ENCODE data around the gene OR51D1.
A peak's percentile ranks its signal among the peaks of the same experiment; 100 is the strongest.

OR51D1 gene, protein sequence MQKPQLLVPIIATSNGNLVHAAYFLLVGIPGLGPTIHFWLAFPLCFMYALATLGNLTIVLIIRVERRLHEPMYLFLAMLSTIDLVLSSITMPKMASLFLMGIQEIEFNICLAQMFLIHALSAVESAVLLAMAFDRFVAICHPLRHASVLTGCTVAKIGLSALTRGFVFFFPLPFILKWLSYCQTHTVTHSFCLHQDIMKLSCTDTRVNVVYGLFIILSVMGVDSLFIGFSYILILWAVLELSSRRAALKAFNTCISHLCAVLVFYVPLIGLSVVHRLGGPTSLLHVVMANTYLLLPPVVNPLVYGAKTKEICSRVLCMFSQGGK

GRCh38 chr11:4636962-4637661 lies at the start of gene OR51D1:
TSS of gene OR51D1 (plus strand) at chr11:4637477. CDS start at chr11:4639791, 2,314 bp downstream.
- DNase-seq: peak; percentile 63

- no peak for DNase-seq
Observed at GRCh38 chr11:4589017-4589416, 48.3 kb upstream of the OR51D1 start.

DNA sequence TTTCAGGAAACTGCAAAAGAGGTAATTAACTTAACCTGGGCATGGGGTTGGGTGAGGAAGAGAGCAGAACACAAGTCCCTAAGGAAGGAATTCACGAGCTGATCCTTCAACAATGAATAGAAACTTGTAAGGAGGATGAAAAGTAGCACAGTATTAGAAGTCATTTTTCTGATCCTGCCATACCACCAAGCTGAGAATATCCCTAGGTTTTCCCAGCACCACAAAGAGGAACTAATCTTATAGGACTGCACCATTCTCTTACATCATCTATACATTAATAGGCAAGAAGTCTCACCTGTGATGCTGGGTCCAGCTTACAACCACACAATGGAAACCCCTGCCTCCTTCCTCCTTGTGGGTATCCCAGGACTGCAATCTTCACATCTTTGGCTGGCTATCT lies 43.5 kb upstream of the OR51D1 start, which contains the start of gene OR52I1:
TSS of gene OR52I1 (plus strand) at position 301 of the 400 bp plus-strand sequence. CDS start at position 301, 0 bp downstream.
- no peak for DNase-seq

- no peak for DNase-seq
Observed at GRCh38 chr11:4605057-4605456, 32.2 kb upstream of the OR51D1 start.

GRCh38 chr11:4606231-4607015 lies 30.9 kb upstream of the OR51D1 start:
- no peak for DNase-seq

DNA sequence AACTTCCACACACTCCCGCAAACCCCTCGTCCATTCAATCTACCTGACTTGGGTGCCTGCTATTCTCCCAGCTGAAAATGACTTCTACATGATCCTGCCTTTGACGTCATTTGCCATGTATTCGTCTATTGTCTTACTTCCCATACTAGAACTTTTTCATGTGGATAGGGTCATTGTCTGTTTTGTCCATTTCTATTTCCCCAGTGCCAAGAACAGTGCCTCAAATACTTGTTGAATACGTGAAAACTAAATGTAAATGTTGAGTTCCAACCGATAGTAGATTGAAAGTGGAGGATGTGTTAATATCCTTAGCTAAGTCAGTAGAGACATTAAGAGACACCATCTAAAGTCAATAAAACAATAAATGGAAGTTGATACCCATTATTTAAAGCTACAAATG lies 30.2 kb upstream of the OR51D1 start:
- DNase-seq: no peak

DNA sequence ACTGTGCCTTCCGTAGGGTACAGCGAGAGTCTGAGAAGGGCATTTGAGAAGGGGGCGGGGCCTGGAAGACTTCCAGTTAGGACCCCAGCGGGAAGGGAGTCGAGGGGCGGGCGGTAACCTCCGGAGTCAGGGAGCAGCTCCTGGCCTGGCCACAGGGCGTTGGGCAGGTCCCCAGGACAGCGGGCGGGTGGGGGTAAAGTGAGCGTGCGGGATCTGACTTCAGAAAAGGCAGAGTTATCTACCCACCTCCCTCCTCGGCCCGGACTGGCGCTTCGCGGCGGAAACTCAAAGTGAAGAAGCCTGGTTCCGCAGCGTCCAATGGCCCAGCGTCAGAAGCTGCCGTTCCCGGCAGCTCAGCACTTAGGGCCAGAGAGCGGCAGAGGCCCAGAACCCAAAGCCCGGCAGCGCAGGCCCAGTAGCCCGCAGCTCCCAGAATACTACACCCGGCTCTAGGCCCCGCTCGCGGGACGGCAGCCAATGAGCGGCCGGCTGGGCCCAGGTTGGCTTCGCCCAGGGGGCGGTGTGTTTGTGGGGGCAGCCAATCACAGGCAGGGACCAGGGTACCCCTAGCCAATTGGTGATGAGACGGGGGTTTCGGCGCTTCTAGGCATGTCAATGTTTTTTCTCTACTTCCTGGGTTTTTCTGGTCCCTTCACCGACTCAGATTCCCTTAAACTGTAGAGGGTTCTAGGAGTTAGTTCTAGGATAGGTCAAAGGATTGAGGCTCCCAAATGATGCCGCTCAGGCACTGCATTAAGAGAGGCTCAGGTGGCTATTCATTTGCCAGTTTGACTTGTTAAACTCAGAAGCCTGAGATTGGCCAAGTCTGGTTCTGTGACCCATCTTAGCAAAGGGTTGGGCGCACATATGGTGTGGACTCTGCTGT lies 29.3 kb upstream of the OR51D1 start, which contains the start of gene TRIM68:
TSS of gene TRIM68 (minus strand) at position 451 of the 886 bp plus-strand sequence. CDS start 2,727 bp downstream, outside the sequence.
- peak; percentile 96 for DNase-seq

- peak; percentile 38 for DNase-seq
Observed at GRCh38 chr11:4610258-4610935, 26.9 kb upstream of the OR51D1 start.

DNA sequence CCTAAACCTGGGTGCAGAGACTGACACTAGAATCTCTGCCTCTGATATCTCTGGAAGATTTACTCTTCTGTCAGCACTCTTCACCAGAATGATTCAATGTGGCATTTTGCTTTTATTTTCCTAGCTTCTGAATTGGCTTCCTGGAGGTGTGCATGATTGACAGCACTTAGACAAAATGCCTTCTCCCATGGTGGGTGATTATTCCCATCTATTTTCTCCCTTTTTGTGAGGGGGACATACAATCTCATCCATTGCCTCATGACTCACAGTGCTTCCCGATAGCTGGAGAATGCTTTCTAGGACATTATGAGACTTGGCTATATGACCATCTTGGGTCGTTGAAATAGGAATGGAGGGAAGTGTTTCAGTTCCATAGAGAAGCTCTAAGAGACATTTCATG lies 25.3 kb upstream of the OR51D1 start:
- DNase-seq: no peak

GRCh38 chr11:4615856-4616444 lies 21.3 kb upstream of the OR51D1 start:
- DNase-seq: no peak

- no peak for DNase-seq
Observed at GRCh38 chr11:4619514-4619913, 17.8 kb upstream of the OR51D1 start.

DNA sequence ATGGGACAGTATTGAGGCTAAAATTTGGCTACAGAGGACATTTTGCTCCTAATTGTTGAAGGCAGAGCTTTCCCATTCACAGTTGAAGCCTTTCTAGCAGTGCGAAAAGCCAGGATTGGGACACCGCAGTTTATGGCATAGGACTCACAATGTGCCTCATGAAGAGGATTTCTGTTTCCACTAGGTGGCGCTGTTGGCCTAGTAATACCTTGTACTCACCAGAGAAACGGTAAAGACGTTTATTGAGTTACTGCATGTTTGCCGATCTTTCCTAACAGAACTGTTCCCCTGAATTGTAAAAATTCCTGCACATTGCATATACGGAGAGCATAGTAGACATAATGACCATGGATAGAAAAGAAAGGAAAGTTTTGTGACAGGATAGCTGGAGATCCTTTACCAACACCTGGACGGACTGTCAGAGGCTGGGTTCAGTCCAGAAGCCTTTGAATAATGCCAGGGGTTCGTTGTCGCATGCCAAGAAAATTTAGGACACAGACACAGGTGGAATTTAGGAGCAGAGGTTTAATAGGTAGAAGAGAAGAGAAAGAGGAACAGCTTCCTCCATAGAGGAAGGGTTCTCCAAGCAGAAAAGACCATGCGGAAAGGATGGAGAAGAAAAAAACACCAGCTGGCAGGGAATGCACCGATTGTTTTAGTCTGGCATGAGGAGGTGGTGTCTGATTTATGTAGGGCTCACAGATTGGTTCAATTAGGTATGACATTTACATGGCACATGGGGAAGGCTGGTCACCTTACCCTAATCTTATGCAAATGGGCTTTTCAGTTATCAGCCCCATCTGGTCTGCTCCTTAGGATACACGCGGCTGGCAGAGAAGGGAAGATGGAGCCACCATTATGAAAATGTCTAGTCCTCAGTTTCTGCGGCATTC lies 10.8 kb upstream of the OR51D1 start:
- peak; percentile 36 for DNase-seq

- DNase-seq: no peak
Observed at GRCh38 chr11:4636136-4636535, 1.1 kb upstream of the OR51D1 start.

DNA sequence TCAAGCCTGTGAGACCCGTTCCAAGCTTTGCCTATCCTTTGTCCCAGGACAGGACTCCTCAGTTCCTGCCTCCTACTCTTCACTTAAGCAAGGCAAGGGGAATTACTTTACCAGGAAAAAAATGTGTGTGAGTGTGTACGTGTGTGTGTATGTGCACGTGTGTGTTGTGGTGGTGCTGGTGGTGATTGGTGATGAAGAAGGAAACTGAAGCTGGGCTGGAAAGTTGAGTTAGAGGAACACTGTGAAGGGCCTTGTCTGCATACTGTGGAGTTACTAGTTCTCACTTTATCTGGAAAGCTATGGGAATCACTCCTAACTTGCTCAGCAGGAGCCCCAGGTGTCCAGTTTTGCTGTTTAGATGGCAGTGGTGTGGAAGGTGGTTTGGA lies 378 bp downstream of the OR51D1 start:
- DNase-seq: no peak

- DNase-seq: no peak
Observed at GRCh38 chr11:4639931-4640330, 2.7 kb downstream of the OR51D1 start.

DNA sequence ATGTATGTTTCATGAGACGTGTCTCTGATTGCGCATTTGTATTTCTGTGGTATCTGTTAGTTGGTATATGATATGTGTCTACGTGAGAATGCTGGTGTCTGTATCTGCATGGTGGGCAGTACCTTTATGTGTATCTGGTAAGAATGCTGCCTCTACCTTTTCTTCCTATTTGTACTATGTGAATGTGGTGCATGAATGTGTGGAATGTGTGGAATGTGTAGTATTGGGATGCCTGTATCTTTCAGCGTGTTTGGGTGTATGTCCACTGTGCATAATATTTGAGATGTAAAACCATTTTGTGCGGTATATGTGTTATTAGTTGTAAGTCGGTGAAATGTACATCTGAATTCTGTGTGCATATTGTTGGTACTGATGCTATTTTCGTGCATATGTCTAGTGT lies 4.2 kb downstream of the OR51D1 start:
- no peak for DNase-seq

DNA sequence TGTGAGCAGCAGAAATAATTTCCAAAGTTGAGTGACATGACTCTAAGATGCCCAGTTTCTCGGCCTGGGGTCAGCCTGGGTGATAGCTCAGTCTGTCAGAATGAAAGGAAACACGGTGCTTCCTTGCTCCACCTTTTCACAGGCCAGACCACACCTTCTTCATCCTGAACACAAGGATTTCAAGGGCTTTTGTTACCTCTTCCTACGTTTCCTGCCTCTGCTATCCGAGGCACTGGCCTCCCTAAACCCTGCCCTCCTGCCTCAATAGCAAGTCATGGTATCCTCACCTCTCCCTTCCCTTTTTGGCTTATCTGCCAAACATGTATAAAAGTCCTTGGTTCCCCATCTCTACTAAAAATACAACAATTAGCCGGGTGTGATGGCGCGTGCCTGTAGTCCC lies 4.8 kb downstream of the OR51D1 start:
- no peak for DNase-seq

GRCh38 chr11:4643076-4643475 lies 5.8 kb downstream of the OR51D1 start:
- no peak for DNase-seq

DNA sequence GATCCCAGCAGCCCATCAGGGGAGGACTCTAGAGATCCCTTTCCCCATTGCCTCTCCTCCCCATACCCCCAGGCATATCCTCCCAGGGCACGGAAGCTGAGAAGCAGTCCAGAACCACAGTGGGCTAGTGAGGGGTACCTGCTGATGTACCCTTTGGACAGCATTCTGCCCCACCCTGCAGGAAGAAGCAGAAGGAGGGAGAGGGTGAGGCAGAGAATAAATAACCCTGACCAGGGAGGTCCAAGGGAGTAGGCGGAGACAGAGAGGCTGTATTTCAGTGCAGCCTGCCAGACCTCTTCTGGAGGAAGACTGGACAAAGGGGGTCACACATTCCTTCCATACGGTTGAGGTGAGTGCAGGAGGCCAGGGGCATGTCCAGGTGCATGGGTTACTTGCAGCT lies 6.4 kb downstream of the OR51D1 start, which contains the start of gene OR51E1:
TSS of gene OR51E1 (plus strand) at position 301 of the 400 bp plus-strand sequence. CDS start 8,545 bp downstream, outside the sequence.
- no peak for DNase-seq

DNA sequence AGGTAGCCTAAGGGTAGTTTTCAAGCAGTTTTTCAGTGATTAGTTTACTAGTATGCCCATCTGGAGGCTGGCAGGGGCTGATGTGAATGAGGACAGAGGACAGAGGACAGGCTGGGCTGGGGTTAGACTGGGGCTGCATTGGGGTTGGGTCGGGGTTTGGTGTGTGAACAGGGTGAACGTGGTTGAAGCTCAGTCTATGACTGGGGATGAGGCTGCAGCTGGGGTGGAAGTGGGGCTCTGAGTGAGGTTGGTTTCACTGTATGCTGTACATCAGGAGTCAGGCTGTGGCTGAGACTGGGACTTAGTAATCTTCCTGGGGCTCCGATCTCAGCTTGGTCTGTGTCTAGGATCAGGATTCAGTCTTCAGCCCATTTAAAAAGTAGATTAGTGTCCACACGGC lies 7.0 kb downstream of the OR51D1 start:
- no peak for DNase-seq
